ENCODE data around the gene NF1.

GRCh38 chr17:31266042-31266441 is 171.3 kb downstream of the NF1 start:
- TF ChIP-seq CTCF (tag by site-specific recombination; IDR thresholded peaks at IDR 0.05) (no peak), ZNF311 (tag by site-specific recombination; IDR thresholded peaks at IDR 0.05; ENCODE audit: borderline replicate concordance) (no peak), ZNF23 (tag by site-specific recombination; IDR thresholded peaks at IDR 0.05; ENCODE audit: borderline replicate concordance) (no peak), ZNF571 (tag by site-specific recombination; IDR thresholded peaks at IDR 0.05) (no peak), ZNF785 (tag by site-specific recombination; IDR thresholded peaks at IDR 0.05) (no peak), ZBTB7A (tag by site-specific recombination; IDR thresholded peaks at IDR 0.05; ENCODE audit: low read depth) (no peak), GLIS2 (tag by site-specific recombination; IDR thresholded peaks at IDR 0.05) (no peak), ZNF19 (tag by site-specific recombination; IDR thresholded peaks at IDR 0.05; ENCODE audit: low read depth) (no peak), ZSCAN23 (tag by site-specific recombination; IDR thresholded peaks at IDR 0.05) (no peak), ZNF274 (IDR thresholded peaks at IDR 0.05; ENCODE audit: low read length) (no peak), ZNF274 (tag by site-specific recombination; IDR thresholded peaks at IDR 0.05; ENCODE audit: borderline replicate concordance) (no peak), KLF9 (tag by site-specific recombination; IDR thresholded peaks at IDR 0.05; ENCODE audit: low read depth) (no peak), ELK4 (IDR thresholded peaks at IDR 0.05; ENCODE audit: borderline replicate concordance, low read depth, low read length) (no peak), MZF1 (tag by site-specific recombination; IDR thresholded peaks at IDR 0.05; ENCODE audit: borderline replicate concordance) (no peak), ZBTB20 (tag by site-specific recombination; IDR thresholded peaks at IDR 0.05) (no peak)

Measured in HEK293 (cell line).